ENCODE data around the gene A4GALT. TPM values are rescaled to one million over a fixed set of nuclear protein-coding genes. Genes with fewer than 3 reads are reported as not detected.

The A4GALT gene
- total and polyA plus RNA-seq, 10 of the 15 experiments (the other 5 are each of a cell fraction or from before 2014, with no cell fraction given): 0.04 to 3.9 (median 2.3) TPM; not detected in 1

- intact Hi-C loops (cut with micrococcal nuclease; ENCODE audit: unreplicated experiment): no loop called here
- Histone ChIP-seq H3K4me2 (ENCODE audit: control insufficient read depth, insufficient read depth) (no peak overlapping the region), H3K4me1 (ENCODE audit: control insufficient read depth, insufficient read depth, low read length) (no peaks in the 10 kb centered on the region), H3K4me3 (no peak overlapping the region), H3K79me2 (ENCODE audit: control insufficient read depth, insufficient read depth, low read length) (no peaks in the 10 kb centered on the region), H3K9ac (ENCODE audit: control insufficient read depth, insufficient read depth, low read length) (no peak overlapping the region), H3K27me3 (replicated peaks in 1 of 2; ENCODE audit: control insufficient read depth in 2 of 2, insufficient read depth in 2 of 2, low read length in 1 of 2) (no peaks in the 10 kb centered on the region), H3K27ac (ENCODE audit: control insufficient read depth, insufficient read depth) (no peak overlapping the region), H3K36me3 (ENCODE audit: control insufficient read depth in 2 of 2, insufficient read depth in 2 of 2, low read length in 1 of 2) (no peaks in the 10 kb centered on the region; a peak in 2 of 4 replicates), H4K20me1 (ENCODE audit: control insufficient read depth, insufficient read depth) (no peaks in the 10 kb centered on the region), H2AFZ (ENCODE audit: control insufficient read depth, low read depth, low read length) (no peak overlapping the region), H3K9me3 (replicated peaks; ENCODE audit: control insufficient read depth, insufficient read depth, low read length) (no peaks in the 10 kb centered on the region)
- TF ChIP-seq TCF7 (IDR thresholded peaks at IDR 0.05; ENCODE audit: borderline replicate concordance) (no peak), TARDBP (IDR thresholded peaks at IDR 0.05; ENCODE audit: borderline replicate concordance) (no peak), BACH1 (IDR thresholded peaks at IDR 0.05; ENCODE audit: borderline replicate concordance) (no peak), PAX5 (IDR thresholded peaks at IDR 0.05; ENCODE audit: borderline replicate concordance, low read depth, low read length) (no peak), SREBF1 (IDR thresholded peaks at IDR 0.05; ENCODE audit: low read length) (no peak)
- RAD21 ChIA-PET (ENCODE audit: unreplicated experiment): no interaction called here
- 33% methylated on average over 5 of the region's 5 CpGs for WGBS (ENCODE audit: insufficient coverage, insufficient replicate concordance, low lambda C conversion rate, missing lambda C conversion rate)
- CTCF ChIA-PET: interaction anchor here (0.6 kb wide), 2 partner anchors 23 to 80 kb away, joined by 3 read pairs; no protein-coding TSS in a partner anchor
- ATAC-seq (no peak), FAIRE-seq (no peak), DNase-seq (ENCODE audit: low read depth, low spot score) (no peak)
- SMC1A ChIA-PET (ENCODE audit: uncharacterized antibody, unreplicated experiment): no interaction called here
- POLR2A ChIA-PET: interaction anchor here (0.6 kb wide), 2 partner anchors 11 to 370 kb away, joined by 7 to 9 read pairs; no protein-coding TSS in a partner anchor
- in situ Hi-C loops (cut with MboI): no loop called here
- BruUV-seq (replicated peaks): no TSS peak
Measured at GRCh38 chr22:42685941-42686653, 34.6 kb downstream of the A4GALT start.

GRCh38 chr22:42684462-42685195 lies 36.0 kb downstream of the A4GALT start:
- no peak overlapping the region for H3K4me2 ChIP-seq (ENCODE audit: control insufficient read depth, insufficient read depth)
- peaks cover 4% of the 10 kb centered on the region; the same call in 1 of the 3 replicates for H3K9me3 ChIP-seq (replicated peaks; ENCODE audit: control insufficient read depth, insufficient read depth, low read length)
- CTCF ChIA-PET: interaction anchor here (1.2 kb wide), 1 partner anchor 11 kb away, joined by 4 read pairs; no protein-coding TSS in a partner anchor
- no peaks in the 10 kb centered on the region for H3K79me2 ChIP-seq (ENCODE audit: control insufficient read depth, insufficient read depth, low read length)
- intact Hi-C loops (cut with micrococcal nuclease; ENCODE audit: unreplicated experiment) (no loop called here), in situ Hi-C loops (cut with MboI) (no loop called here)
- no peak overlapping the region for H3K4me3 ChIP-seq
- TF ChIP-seq JUNB (IDR thresholded peaks at IDR 0.05) (no peak), HDAC6 (IDR thresholded peaks at IDR 0.05; ENCODE audit: unreplicated experiment) (no peak), TCF12 (IDR thresholded peaks at IDR 0.05; ENCODE audit: low read depth, low read length) (no peak), RELA (IDR thresholded peaks at IDR 0.05; ENCODE audit: borderline replicate concordance, partially characterized antibody) (no peak)
- WGBS (ENCODE audit: insufficient coverage, insufficient replicate concordance, low lambda C conversion rate, missing lambda C conversion rate): 72% methylated on average over 11 of the region's 11 CpGs
- no peak overlapping the region for H3K27ac ChIP-seq (ENCODE audit: control insufficient read depth, insufficient read depth)
- RAD21 ChIA-PET (ENCODE audit: unreplicated experiment): interaction anchor here (1.0 kb wide), 1 partner anchor 9 kb away, joined by 3 read pairs; no protein-coding TSS in a partner anchor
- H3K4me1 ChIP-seq (ENCODE audit: control insufficient read depth, insufficient read depth, low read length): no peaks in the 10 kb centered on the region
- no peak for DNase-seq (ENCODE audit: low read depth, low spot score)
- H4K20me1 ChIP-seq (ENCODE audit: control insufficient read depth, insufficient read depth): no peaks in the 10 kb centered on the region
- H3K36me3 ChIP-seq (ENCODE audit: control insufficient read depth in 2 of 2, insufficient read depth in 2 of 2, low read length in 1 of 2): no peaks in the 10 kb centered on the region
- no peak for ATAC-seq
- SMC1A ChIA-PET (ENCODE audit: uncharacterized antibody, unreplicated experiment): interaction anchor here (0.6 kb wide), 1 partner anchor 354 kb away, joined by 3 read pairs; no protein-coding TSS in a partner anchor
- H3K9ac ChIP-seq (ENCODE audit: control insufficient read depth, insufficient read depth, low read length): no peak overlapping the region
- no peaks in the 10 kb centered on the region for H3K27me3 ChIP-seq (replicated peaks in 1 of 2; ENCODE audit: control insufficient read depth in 2 of 2, insufficient read depth in 2 of 2, low read length in 1 of 2)
- no TSS peak for BruUV-seq (replicated peaks)
- POLR2A ChIA-PET: interaction anchor here (0.6 kb wide), 1 partner anchor 17 kb away, joined by 5 read pairs; no protein-coding TSS in a partner anchor
- FAIRE-seq: no peak
- H2AFZ ChIP-seq (ENCODE audit: control insufficient read depth, low read depth, low read length): no peak overlapping the region
